Measurements from ENCODE around the gene PPIF. TPM values are rescaled to one million over a fixed set of nuclear protein-coding genes. Genes with fewer than 3 reads are reported as not detected.

Gene PPIF
- total RNA-seq, 1 donor from 2014 or later = 16.2 TPM

GRCh38 chr10:79315602-79315920 is 31.7 kb upstream of the PPIF start:
- Mint-ChIP-seq H3K36me3 (ENCODE audit: low read depth) (peaks cover 20% of the 10 kb centered on the region), H3K4me1 (ENCODE audit: low read depth) (peaks cover 22% of the 10 kb centered on the region), H3K9me3 (ENCODE audit: low read depth) (no peaks in the 10 kb centered on the region), H3K27me3 (ENCODE audit: low read depth) (no peaks in the 10 kb centered on the region), H3K27ac (ENCODE audit: unreplicated experiment) (no peak overlapping the region), H3K4me3 (ENCODE audit: unreplicated experiment) (no peak overlapping the region)
- no peak for DNase-seq (ENCODE audit: low spot score)
- TF ChIP-seq CTCF (IDR thresholded peaks at IDR 0.05) = no peak

GRCh38 chr10:79316671-79317431 is 30.4 kb upstream of the PPIF start:
- Mint-ChIP-seq H3K4me1 (ENCODE audit: low read depth) (peaks cover 26% of the 10 kb centered on the region), H3K9me3 (ENCODE audit: low read depth) (no peaks in the 10 kb centered on the region), H3K4me3 (ENCODE audit: unreplicated experiment) (no peak overlapping the region), H3K36me3 (ENCODE audit: low read depth) (peaks cover 17% of the 10 kb centered on the region), H3K27me3 (ENCODE audit: low read depth) (no peaks in the 10 kb centered on the region), H3K27ac (ENCODE audit: unreplicated experiment) (peak overlapping the region; percentile 51)
- no peak for TF ChIP-seq CTCF (IDR thresholded peaks at IDR 0.05)
- DNase-seq (ENCODE audit: low spot score) = peak; percentile 72

- DNase-seq (ENCODE audit: low spot score) = peak; percentile 66
- Mint-ChIP-seq H3K4me3 (ENCODE audit: unreplicated experiment) (no peak overlapping the region), H3K36me3 (ENCODE audit: low read depth) (peaks cover 9% of the 10 kb centered on the region), H3K4me1 (ENCODE audit: low read depth) (peaks cover 36% of the 10 kb centered on the region), H3K9me3 (ENCODE audit: low read depth) (no peaks in the 10 kb centered on the region), H3K27me3 (ENCODE audit: low read depth) (no peaks in the 10 kb centered on the region), H3K27ac (ENCODE audit: unreplicated experiment) (no peak overlapping the region)
- no peak for TF ChIP-seq CTCF (IDR thresholded peaks at IDR 0.05)
Measured at GRCh38 chr10:79318369-79318768, 28.9 kb upstream of the PPIF start.

GRCh38 chr10:79319115-79319771 is 28.0 kb upstream of the PPIF start:
- Mint-ChIP-seq H3K36me3 (ENCODE audit: low read depth) (peaks cover 4% of the 10 kb centered on the region), H3K27me3 (ENCODE audit: low read depth) (no peaks in the 10 kb centered on the region), H3K9me3 (ENCODE audit: low read depth) (no peaks in the 10 kb centered on the region), H3K27ac (ENCODE audit: unreplicated experiment) (no peak overlapping the region), H3K4me3 (ENCODE audit: unreplicated experiment) (no peak overlapping the region), H3K4me1 (ENCODE audit: low read depth) (peaks cover 38% of the 10 kb centered on the region)
- TF ChIP-seq CTCF (IDR thresholded peaks at IDR 0.05) = no peak
- DNase-seq (ENCODE audit: low spot score) = peak; percentile 41

- no peak for TF ChIP-seq CTCF (IDR thresholded peaks at IDR 0.05)
- no peak overlapping the region for H3K27ac Mint-ChIP-seq (ENCODE audit: unreplicated experiment)
- no peak for DNase-seq (ENCODE audit: low spot score)
- H3K4me1 Mint-ChIP-seq (ENCODE audit: low read depth) = peaks cover 38% of the 10 kb centered on the region
- H3K36me3 Mint-ChIP-seq (ENCODE audit: low read depth) = peaks cover 3% of the 10 kb centered on the region
- no peaks in the 10 kb centered on the region for H3K27me3 Mint-ChIP-seq (ENCODE audit: low read depth)
- H3K4me3 Mint-ChIP-seq (ENCODE audit: unreplicated experiment) = no peak overlapping the region
- H3K9me3 Mint-ChIP-seq (ENCODE audit: low read depth) = no peaks in the 10 kb centered on the region
Measured at GRCh38 chr10:79320316-79320715, 27.0 kb upstream of the PPIF start.
